ENCODE results near the gene CNN3.

CNN3 gene

DNA sequence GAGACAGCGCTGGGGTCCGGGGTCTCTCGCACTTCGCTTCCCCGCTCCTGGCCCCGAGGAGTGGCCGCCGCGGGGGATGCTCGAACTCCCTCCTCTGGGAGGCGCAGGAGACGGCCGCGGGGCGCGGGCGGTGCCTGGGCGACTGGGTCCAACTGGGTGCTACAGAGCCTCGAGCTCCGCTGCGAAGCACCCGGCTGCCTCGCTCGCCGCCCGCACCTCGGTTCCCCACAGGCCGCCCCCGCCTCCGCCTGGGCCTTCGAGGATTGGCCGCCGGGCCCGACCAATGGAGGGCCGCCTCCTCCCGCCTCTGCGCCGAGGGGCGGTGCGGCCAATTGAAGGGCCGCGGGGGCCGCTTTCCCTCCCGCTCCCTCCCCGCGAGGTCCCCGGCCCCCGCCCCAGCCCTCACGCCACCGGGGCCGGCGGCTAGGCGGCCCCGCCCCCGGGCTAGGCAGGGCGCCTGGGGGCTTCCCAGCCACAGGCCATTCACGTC is at the start of gene CNN3:
Gene CNN3, minus strand, starts transcription at position 196 of the 490 bp plus-strand sequence. CDS start 216 bp downstream, outside the sequence.
- peak; percentile 82 for DNase-seq

DNA sequence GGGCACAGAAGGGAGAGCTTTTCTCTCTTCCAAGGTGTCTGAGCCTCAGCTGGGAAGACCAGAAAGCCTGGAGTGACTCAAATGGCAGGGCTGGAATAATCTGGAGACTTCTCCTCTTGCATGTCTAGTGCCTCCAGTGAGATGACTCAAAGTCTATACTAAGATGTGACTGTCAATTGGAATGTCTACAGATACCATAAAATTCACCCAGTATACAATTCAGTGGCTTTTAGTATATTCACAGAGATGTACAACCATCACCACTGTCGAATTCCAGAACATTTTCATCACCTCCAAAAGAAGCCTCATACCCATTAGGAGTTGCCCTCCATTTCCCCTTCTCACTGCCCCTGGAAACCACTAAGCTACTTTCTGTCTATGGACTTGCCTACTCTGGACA is 47.9 kb upstream of the CNN3 start:
- DNase-seq = peak; percentile 77

- DNase-seq = peak; percentile 87
These were observed 47.3 kb upstream of the CNN3 start for GRCh38 chr1:94974241-94974640.

DNA sequence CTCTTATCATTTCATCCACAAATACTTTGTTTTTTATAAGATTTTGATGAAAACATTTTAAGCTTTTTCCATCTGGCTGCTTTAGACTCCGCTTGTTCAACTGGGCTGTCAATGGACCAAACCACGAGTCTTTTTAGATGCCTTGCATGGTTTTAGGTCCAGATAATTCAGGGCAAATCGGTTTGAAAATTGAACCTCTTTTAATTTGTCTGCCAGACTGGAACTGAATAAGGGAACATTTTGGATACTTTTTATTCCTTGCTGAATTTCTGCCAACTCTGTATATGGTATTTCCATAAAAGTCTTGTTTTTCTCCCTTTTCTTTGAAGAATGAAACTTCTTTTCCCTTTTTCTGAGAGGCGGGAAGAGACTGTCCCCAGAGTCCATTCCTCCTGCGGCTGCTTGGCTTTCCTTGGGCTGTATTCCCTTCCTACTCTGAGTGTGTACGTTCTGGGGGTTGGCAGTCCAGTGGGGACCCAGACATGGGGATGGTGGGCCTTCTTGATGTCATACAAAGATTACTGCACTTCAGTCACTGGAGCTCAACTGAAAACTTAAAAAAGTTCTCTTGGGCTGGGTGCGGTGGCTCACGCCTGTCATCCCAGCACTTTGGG is 46.5 kb upstream of the CNN3 start:
- DNase-seq = no peak

- DNase-seq = peak; percentile 27
These were observed 44.6 kb upstream of the CNN3 start for GRCh38 chr1:94971491-94971924.

- no peak for DNase-seq
These were observed 43.9 kb upstream of the CNN3 start for GRCh38 chr1:94970783-94971182.

- DNase-seq = no peak
These were observed 42.2 kb upstream of the CNN3 start for GRCh38 chr1:94969137-94969536.

- DNase-seq = no peak
These were observed 39.1 kb upstream of the CNN3 start for GRCh38 chr1:94966033-94966432.

GRCh38 chr1:94963864-94964263 is 37.0 kb upstream of the CNN3 start:
- DNase-seq = no peak

- peak; percentile 35 for DNase-seq
These were observed 35.7 kb upstream of the CNN3 start for GRCh38 chr1:94962409-94963265.

DNA sequence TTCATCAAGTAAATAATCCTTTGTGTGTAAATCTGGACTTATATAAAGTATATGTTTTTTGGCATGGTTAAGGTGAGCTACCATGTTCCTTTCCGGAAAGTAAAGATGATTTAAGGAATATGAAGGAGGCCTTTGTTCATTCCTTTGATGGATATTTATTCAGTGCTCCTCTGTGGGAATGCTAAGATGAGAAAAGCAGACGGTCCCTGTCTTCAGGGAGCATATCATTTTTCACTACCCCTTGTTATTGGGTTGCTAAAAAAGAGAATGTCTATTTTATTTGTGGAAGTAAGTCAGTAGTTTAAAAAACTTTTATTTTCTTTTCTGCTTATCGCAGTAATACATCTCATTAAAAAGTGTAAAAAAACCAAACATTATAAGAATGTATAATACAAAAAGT is 35.1 kb upstream of the CNN3 start:
- DNase-seq = no peak

- DNase-seq = no peak
These were observed 34.7 kb upstream of the CNN3 start for GRCh38 chr1:94961582-94961981.

GRCh38 chr1:94958081-94958480 is 31.2 kb upstream of the CNN3 start:
- DNase-seq = no peak

DNA sequence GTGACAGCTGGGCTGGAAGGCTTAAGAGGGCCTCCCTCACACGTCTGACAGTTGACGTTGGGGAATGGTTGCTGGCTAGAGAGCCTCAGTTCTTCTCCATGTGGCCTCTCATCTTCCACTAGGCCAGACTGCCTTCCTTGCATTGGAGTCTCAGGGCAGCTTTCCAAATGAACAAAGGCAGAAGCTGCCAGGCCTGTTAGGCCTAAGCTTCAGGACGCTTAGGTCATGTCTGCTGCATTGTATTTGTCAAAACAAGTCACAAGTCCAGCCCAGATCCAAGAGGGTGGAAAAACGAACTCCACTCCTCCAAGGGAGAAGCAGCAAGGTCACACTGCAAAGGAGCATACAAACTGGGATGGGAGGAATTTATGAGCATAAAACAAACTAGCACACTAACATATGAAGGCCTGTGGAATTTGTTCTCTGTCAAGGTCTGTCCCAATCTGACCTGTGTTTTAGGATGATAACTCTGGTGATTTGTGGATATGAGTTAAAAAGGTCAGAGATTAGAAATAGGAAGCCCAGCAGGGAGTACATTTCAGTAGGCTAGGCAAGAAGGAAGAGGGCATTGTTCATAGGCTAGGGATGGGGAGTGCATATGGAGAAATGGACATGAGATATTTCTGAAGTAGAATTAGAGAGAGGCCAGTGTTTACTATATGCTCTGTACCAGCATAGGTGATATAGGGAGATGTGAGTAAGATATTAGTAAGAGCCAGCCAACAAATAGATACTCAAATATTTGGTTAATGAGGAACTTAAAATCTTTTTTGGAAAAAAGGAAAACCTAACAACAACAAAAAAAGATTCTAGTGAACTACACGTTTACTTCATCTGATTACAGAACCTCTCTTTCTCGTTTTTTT is 29.1 kb upstream of the CNN3 start:
- DNase-seq = no peak

DNA sequence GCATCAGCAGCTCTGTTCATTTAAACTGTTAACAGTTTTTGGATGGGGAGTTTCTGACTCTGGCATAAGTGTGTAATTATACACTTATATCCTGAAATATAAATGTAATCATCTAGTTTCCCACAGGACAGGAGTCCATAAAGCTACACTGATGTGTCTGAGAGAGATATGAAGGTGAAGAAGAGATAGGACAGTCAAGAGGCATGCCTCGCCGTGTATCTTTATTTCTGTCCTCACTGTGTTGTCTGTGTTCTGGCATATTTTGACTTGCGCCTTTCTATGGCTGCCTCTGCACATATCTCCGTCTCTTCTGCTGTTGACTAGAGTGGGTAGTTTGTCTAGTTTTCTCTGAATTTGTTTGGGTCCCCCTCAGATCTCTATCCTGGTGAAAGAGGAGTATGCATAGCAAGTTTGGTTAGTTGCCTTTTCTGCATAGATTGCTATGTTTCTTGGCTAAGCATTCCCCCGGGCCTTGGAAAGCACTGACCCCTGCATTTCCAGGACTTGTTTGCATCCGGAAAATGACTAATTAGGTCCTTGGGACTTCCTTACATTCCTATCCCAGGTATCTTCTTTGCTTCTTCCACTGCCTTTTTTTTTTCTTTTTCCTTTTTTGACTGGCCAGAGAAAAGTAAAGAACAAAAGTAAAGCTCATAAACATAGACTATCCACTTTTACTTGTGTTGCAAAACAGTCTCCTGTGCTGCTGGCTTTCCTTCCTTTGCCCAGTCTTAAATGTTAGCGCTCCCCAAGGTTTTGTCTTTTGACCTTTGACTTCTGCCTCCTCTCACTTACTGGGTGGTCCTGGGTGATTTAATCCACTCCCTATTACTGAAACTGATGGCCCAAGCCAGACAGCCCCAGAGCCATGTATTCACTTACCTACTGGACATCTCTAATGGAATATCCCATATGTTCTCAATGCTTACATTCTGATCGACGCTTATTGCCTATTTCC is 27.6 kb upstream of the CNN3 start:
- DNase-seq = no peak

GRCh38 chr1:94953746-94954145 is 26.8 kb upstream of the CNN3 start:
- no peak for DNase-seq

DNA sequence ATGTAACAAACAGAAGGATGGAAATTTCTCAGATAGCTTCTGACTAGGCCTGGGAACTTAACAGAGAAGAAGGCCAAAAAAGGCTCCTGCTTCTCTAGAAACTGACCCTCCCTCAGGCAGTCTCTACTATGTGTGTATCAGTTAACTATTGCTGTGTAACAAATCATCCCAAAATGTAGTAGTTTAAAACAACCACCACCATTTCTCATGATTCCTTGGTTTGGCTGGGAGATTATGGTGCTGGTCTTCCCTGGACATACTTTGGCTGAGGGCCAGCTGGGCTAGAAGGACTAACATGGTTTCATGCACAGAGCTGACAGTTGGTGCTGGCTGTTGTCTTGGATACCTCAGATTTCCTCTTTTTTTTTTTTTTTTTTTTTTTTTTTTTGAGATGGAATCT is 26.2 kb upstream of the CNN3 start:
- no peak for DNase-seq

- DNase-seq = no peak
These were observed 25.6 kb upstream of the CNN3 start for GRCh38 chr1:94952539-94952938.

- DNase-seq = no peak
These were observed 24.7 kb upstream of the CNN3 start for GRCh38 chr1:94951509-94952208.

- DNase-seq = no peak
These were observed 24.1 kb upstream of the CNN3 start for GRCh38 chr1:94951046-94951445.
